ENCODE results near the gene MCTP1.

- no peak for TF ChIP-seq FOXM1 (IDR thresholded peaks at IDR 0.05; ENCODE audit: borderline replicate concordance)
- TF ChIP-seq SUZ12 (IDR thresholded peaks at IDR 0.05): no peak
These were observed 505.2 kb downstream of the MCTP1 start for GRCh38 chr5:94779684-94780083.
